Kidney glomerular epithelial cell (primary cell): ENCODE data around the gene UGT1A3.

Experiments
- DNase-seq: peaks from one replicate; lab custom pipeline; 2025; lab: John Stamatoyannopoulos, UW

The UGT1A3 gene

DNA sequence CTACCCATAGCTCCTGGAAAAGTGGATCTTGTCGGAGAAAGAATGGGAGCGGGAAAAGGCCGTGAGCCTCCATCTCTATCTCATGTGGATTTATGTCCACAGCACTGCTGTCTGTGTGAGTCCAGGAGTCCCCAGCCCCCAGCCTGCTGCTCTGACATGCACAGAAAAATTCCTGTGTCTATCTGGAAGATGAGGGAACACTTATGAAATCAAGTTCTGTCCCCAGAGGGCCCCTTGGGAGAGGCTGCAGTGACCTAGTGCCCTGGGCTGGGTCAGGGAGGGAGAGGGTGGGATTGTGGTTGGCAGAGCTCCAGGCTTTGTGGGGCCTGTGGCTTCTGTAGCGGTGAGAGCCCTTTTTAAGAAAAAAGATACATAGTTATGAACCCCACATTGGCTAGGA is 87.9 kb downstream of the UGT1A3 start:
- no peak for DNase-seq

DNA sequence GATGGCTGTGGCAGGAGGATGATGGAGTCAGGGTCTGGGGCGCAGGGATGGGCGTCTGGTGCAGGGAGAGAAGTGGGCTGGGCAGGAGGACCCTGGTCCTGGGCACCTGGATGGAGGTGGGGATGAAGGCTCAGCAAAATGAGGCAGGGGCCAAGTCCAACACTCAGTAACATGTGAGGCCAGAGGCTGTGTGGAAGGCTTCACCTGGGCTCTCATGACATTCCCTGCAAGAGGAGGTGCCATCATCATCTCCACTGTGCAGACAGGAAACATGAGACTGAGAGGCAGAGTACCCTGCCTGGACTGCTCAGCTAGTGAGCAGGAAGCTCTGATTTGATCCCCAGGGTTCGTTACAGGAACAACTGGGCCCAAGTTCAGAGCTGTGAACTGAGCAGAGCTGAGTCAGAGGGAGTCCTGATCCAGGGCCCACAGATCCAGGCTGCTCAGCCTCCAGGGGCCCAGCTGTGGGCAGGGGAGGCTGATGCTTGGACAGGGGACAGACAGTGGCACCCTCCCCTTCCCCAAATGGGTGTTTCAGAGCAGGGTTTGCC is 88.6 kb downstream of the UGT1A3 start:
- DNase-seq: no peak

- no peak for DNase-seq
Observed at GRCh38 chr2:233817995-233818638, 89.3 kb downstream of the UGT1A3 start.

DNA sequence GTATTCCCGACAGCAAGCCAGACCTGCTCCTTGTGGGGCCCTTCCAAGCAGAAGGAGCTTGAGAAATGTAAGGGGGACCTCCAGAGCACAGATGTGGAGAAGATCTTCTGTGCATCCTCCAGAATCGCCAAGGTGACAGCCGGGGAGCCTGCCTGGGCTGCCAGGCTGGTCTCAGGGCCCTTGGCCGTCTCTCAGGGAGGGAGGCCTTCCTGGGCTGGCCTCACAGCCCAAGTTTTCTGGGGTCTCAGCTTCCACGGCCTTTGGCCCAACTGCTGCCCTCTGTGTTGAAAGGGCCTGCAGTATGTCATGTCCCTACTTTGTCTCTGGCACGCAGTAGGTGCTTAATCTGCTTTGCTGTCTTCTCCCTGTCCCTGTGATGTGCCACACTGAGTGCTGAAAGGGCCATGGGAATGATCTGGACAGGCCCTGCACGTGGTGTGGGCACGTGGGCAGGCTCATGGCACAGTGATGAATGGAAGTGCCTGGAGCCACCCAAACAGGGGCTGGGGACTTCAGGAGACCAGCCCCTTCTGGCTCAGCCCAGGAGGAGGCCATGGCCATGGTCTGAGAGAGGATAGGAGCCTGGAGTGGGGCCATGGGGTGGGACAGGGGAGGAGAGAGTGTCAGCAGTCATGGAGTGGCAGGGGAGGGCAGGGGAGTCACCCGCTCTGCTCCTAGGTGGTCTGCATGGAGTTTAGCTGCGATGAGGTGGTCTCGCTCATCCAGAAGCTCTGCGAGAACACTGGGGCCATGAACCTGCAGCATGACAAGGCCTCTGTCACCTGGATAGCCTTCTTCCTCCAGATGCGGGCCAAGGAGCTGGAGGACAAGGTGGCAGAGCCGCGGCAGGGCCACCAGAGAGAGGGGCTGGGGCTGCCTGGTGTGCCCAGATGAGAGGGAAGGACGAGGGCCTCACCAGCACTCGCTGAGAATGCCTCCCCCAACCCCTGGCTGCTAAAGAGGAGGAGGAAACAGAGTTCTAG is 90.1 kb downstream of the UGT1A3 start:
- no peak for DNase-seq

DNA sequence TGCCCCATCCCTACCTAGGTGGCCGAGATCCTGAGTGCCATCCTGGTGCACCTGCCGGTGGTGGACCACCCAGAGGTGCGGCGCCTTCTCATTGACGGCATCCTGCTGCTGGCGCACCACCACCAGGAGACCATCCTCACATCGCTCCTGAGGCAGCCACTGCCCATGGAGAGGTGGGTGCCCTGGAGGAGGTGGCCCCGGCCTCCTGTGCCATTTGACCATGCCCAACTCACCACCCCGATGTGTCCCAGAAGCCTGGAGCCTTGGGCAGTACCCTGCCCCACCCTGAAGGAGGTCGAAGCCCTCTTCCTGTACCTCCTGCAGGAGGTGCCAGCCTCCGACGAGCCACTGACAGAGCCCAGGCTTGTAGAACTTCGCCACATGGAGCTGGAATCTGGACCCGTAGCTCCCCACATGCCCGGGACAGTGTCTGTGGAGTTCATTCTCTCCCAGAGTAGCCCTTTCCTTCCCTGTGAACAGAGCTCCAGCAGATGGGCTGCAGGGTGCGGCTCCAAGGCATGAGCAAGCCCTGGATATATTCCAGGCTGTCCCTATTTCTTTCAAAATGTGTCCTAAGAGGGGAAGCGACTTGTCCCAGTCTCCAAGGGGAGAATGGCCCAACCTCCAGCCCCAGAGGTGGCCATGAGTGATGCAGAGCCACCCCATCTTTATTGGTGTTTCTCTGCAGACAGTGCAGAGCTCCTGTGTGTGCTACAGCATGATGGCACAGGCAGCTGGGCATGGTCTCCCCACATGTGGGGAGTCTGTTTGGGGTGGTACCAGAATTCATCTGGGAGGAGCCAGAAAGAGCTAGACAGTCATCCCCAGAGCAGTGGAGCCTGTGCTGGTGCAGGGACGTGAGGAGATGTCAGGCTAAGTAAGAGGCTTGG is 91.3 kb downstream of the UGT1A3 start:
- no peak for DNase-seq

- no peak for DNase-seq
Observed at GRCh38 chr2:233820774-233821105, 91.9 kb downstream of the UGT1A3 start.

- no peak for DNase-seq
Observed at GRCh38 chr2:233821196-233821595, 92.4 kb downstream of the UGT1A3 start.

- DNase-seq: no peak
Observed at GRCh38 chr2:233821709-233822100, 92.9 kb downstream of the UGT1A3 start.

- DNase-seq: no peak
Observed at GRCh38 chr2:233822101-233822771, 93.4 kb downstream of the UGT1A3 start.
